ENCODE data around the gene TPBG.
"Not testable (repeated sequence)": the region's sequence is repeated elsewhere in the genome, so short reads cannot be mapped to it uniquely, and the experiment has no call there.

TPBG gene

GRCh38 chr6:82374516-82374915, 10.9 kb downstream of the TPBG start:
- DNase-seq (ENCODE audit: insufficient read length, low spot score), result no peak

GRCh38 chr6:82376636-82377035, 13.0 kb downstream of the TPBG start:
- FAIRE-seq (no peak), DNase-seq (ENCODE audit: insufficient read length, low spot score) (no peak)

More at GRCh38 chr6:82374516-82374915, 10.9 kb downstream of the TPBG start:
- no peak for FAIRE-seq

GRCh38 chr6:82380566-82381185, 17.1 kb downstream of the TPBG start:
- DNase-seq (ENCODE audit: insufficient read length, low spot score) (no peak), FAIRE-seq (peak; percentile 8)

GRCh38 chr6:82381278-82381677, 17.7 kb downstream of the TPBG start:
- FAIRE-seq (no peak), DNase-seq (ENCODE audit: insufficient read length, low spot score) (no peak)

- DNase-seq (ENCODE audit: insufficient read length, low spot score) (no peak), FAIRE-seq (no peak)
Measured at GRCh38 chr6:82385102-82385501, 21.5 kb downstream of the TPBG start.

GRCh38 chr6:82385546-82385945, 21.9 kb downstream of the TPBG start:
- FAIRE-seq, result no peak
- no peak for DNase-seq (ENCODE audit: insufficient read length, low spot score)

- DNase-seq (ENCODE audit: insufficient read length, low spot score) (no peak), FAIRE-seq (no peak)
Measured at GRCh38 chr6:82385961-82386360, 22.3 kb downstream of the TPBG start.

- FAIRE-seq; DNase-seq (ENCODE audit: insufficient read length, low spot score): not testable (repeated sequence)
Measured at GRCh38 chr6:82394770-82395169, 31.2 kb downstream of the TPBG start.

- no peak for FAIRE-seq
- no peak for DNase-seq (ENCODE audit: insufficient read length, low spot score)
Measured at GRCh38 chr6:82396964-82397751, 33.5 kb downstream of the TPBG start.

GRCh38 chr6:82397962-82398692, 34.5 kb downstream of the TPBG start:
- FAIRE-seq, result no peak
- DNase-seq (ENCODE audit: insufficient read length, low spot score), result no peak

- FAIRE-seq (no peak), DNase-seq (ENCODE audit: insufficient read length, low spot score) (no peak)
Measured at GRCh38 chr6:82408952-82409431, 45.4 kb downstream of the TPBG start.

GRCh38 chr6:82410151-82410648, 46.6 kb downstream of the TPBG start:
- FAIRE-seq, result no peak
- no peak for DNase-seq (ENCODE audit: insufficient read length, low spot score)

GRCh38 chr6:82413868-82414267, 50.3 kb downstream of the TPBG start:
- FAIRE-seq (no peak), DNase-seq (ENCODE audit: insufficient read length, low spot score) (no peak)

GRCh38 chr6:82415820-82416219, 52.2 kb downstream of the TPBG start:
- FAIRE-seq, result no peak

GRCh38 chr6:82416346-82416745, 52.7 kb downstream of the TPBG start:
- FAIRE-seq (no peak), DNase-seq (ENCODE audit: insufficient read length, low spot score) (no peak)

More at GRCh38 chr6:82415820-82416219, 52.2 kb downstream of the TPBG start:
- DNase-seq (ENCODE audit: insufficient read length, low spot score), result no peak

All from GM19239 (cell line).